ENCODE data around the gene PRL.

The PRL gene

DNA sequence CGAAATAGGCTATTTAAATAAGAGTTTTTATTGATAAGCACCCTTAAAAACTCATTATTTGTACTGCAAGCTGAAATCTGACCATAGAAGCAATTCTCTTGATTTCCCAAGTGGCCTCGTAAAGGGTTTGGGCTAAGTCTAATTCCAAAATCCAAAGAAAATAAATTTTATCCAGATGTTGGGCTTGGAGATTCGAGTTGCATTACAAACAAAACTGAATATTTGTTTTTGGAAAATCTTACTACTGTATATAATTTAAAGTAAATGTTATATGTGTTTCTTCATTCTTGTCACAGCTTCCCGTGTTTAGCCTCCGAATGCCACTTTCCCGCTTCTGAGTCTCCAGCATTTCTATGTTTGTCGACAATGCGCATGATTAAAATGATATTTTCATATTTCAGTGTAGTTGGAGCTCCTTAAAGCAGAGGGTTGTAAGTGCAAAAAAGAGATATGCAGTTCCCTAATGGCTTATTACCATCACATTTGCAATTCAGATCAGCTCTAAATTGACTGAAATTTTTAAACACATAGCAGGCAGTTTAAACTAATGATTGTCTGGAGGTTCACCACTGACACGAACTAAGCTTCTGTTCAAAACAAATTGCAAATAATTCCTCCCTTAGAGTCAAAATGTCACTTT lies 47.0 kb downstream of the PRL start:
- no peaks in the 10 kb centered on the region for H3K9me3 ChIP-seq (ENCODE audit: low read length)
- no peak overlapping the region for H3K9ac ChIP-seq (ENCODE audit: low read length)
- no peaks in the 10 kb centered on the region for H3K27me3 ChIP-seq (ENCODE audit: control insufficient read depth in 1 of 2, insufficient read depth in 2 of 2, low read length in 2 of 2)
- H3K27ac ChIP-seq (ENCODE audit: low read depth, low read length): no peak overlapping the region
- no peak overlapping the region for H3K4me3 ChIP-seq (ENCODE audit: low read depth in 1 of 2, low read length in 2 of 2)
- peaks cover 4% of the 10 kb centered on the region for H3K4me1 ChIP-seq (ENCODE audit: insufficient read depth, low read length)
- no peaks in the 10 kb centered on the region for H3K36me3 ChIP-seq (ENCODE audit: insufficient read depth, low read length)

DNA sequence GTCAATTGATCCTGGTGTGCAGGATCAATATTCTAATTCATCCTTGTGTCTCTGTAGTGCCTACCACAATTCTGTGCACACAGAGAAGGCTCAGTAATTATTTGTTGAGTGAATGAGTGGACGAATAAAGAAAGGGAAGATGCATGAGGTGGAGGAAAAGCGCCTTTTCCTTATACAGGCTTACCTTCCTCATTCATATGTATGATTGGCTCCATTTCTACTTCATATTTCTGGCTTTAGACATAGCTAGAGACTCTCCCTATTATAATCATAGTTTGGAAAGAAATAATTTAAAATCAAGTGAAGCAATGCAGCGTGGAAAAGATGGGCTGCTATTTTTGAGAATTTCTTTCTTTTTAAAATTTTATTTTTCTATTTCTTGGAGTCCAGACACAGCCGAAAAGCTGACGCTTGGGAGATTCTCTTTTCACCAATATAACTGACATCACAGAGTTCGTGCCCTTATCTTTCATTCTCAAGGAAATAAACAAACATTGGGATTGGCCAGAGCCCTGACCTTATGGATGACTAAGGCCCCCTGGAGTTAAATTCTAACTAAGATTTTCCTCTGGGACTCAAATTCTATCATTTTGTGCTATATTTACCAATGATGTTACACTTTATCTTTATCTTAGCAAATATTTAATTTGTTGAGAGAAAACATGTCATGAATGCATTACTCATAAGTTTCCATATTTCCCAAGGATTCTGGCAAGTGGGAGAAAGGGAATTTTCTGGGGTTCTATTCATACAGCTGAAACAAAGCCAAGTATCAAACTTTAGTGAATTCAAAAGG lies 48.1 kb downstream of the PRL start:
- Histone ChIP-seq H3K27me3 (ENCODE audit: control insufficient read depth in 1 of 2, insufficient read depth in 2 of 2, low read length in 2 of 2) (no peaks in the 10 kb centered on the region), H3K4me1 (ENCODE audit: insufficient read depth, low read length) (no peaks in the 10 kb centered on the region), H3K36me3 (ENCODE audit: insufficient read depth, low read length) (no peaks in the 10 kb centered on the region), H3K27ac (ENCODE audit: low read depth, low read length) (no peak overlapping the region), H3K9ac (ENCODE audit: low read length) (no peak overlapping the region), H3K9me3 (ENCODE audit: low read length) (no peaks in the 10 kb centered on the region), H3K4me3 (ENCODE audit: low read depth in 1 of 2, low read length in 2 of 2) (no peak overlapping the region)

DNA sequence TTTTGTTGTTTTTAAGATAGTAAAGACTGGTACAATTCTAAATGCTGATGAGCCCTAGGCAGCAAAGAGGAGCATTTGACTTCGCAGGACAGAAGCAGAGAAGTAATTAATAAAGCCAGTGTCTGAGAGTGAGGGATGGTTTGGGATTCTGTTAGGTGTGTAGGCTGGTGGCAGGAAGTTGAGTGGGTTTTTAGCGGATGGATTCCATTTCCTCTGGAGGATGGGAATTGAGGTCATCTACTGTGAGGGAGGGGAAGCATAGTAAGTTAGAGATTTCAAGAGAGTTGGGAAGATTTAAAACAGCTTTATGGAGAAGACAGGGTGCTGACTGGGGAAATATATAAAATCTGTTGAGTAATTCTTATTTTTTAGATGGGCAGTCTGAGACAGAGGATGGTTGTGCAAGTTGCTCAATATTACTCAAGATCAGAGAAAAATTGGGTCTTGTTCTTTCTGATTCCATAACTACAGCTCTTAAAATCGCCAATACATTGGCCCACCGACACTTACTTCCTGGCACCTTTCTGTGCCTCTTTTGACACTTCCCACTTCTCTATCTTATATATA lies 48.8 kb downstream of the PRL start:
- no peaks in the 10 kb centered on the region for H3K27me3 ChIP-seq (ENCODE audit: control insufficient read depth in 1 of 2, insufficient read depth in 2 of 2, low read length in 2 of 2)
- no peak overlapping the region for H3K4me3 ChIP-seq (ENCODE audit: low read depth in 1 of 2, low read length in 2 of 2)
- no peak overlapping the region for H3K27ac ChIP-seq (ENCODE audit: low read depth, low read length)

DNA sequence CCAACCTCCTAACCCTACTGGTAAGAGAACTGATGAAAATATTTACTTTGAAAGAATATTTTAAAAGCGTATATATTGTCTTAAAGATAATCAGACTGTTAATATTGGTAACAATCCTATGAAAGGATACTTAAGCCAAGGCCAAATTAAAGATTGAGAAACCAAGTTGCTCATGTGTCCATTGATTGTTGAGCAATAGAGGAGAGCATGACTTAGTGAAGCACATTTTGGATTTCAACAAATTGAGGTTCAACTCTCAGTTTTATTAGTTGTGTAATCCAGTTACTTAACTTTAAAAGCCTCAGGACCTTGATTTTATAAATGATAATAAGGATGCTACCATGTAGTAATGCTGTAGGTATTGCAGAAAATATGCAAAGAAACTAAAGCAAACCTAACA lies 56.8 kb downstream of the PRL start:
- Histone ChIP-seq H3K4me3 (ENCODE audit: low read depth in 1 of 2, low read length in 2 of 2) (no peak overlapping the region), H3K9me3 (ENCODE audit: low read length) (no peaks in the 10 kb centered on the region), H3K27me3 (ENCODE audit: control insufficient read depth in 1 of 2, insufficient read depth in 2 of 2, low read length in 2 of 2) (no peaks in the 10 kb centered on the region), H3K4me1 (ENCODE audit: insufficient read depth, low read length) (no peaks in the 10 kb centered on the region), H3K36me3 (ENCODE audit: insufficient read depth, low read length) (no peaks in the 10 kb centered on the region), H3K27ac (ENCODE audit: low read depth, low read length) (no peak overlapping the region), H3K9ac (ENCODE audit: low read length) (no peak overlapping the region)

More for the DNA sequence above, 48.8 kb downstream of the PRL start:
- Histone ChIP-seq H3K9me3 (ENCODE audit: low read length) (no peaks in the 10 kb centered on the region), H3K36me3 (ENCODE audit: insufficient read depth, low read length) (no peaks in the 10 kb centered on the region), H3K9ac (ENCODE audit: low read length) (no peak overlapping the region), H3K4me1 (ENCODE audit: insufficient read depth, low read length) (no peaks in the 10 kb centered on the region)

DNA sequence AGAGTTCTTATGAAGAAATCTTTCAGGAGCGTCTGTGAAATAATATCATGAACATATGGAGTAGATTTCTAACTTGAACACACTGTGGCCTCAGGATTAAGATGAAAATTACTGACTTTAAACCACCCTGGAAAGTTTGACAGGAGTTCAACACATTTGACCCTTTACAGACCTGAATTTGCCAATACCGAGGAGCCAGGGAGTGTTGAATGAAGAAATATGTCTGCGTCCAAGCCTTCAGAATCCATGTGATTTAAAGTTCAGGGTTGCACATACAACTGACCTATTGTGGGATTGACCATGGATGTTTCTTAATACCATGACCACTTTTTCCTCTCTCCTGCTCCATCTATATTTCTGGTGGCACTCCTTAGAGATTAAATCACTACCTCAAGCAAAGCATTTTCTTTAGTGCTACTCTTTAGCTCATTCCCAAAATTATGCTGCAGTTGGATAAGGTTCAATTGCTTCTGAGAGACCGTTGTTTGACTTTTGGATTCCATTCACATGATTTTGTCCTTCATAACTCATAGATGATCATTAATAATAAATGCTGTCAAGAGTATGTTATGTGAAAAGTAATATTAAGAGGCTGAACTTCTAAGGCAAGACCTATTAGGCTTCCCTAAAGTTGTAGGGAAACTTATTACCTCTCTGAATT lies 57.4 kb downstream of the PRL start:
- Histone ChIP-seq H3K36me3 (ENCODE audit: insufficient read depth, low read length) (no peaks in the 10 kb centered on the region), H3K27ac (ENCODE audit: low read depth, low read length) (no peak overlapping the region), H3K27me3 (ENCODE audit: control insufficient read depth in 1 of 2, insufficient read depth in 2 of 2, low read length in 2 of 2) (no peaks in the 10 kb centered on the region), H3K9me3 (ENCODE audit: low read length) (no peaks in the 10 kb centered on the region), H3K9ac (ENCODE audit: low read length) (no peak overlapping the region), H3K4me3 (ENCODE audit: low read depth in 1 of 2, low read length in 2 of 2) (no peak overlapping the region), H3K4me1 (ENCODE audit: insufficient read depth, low read length) (no peaks in the 10 kb centered on the region)

DNA sequence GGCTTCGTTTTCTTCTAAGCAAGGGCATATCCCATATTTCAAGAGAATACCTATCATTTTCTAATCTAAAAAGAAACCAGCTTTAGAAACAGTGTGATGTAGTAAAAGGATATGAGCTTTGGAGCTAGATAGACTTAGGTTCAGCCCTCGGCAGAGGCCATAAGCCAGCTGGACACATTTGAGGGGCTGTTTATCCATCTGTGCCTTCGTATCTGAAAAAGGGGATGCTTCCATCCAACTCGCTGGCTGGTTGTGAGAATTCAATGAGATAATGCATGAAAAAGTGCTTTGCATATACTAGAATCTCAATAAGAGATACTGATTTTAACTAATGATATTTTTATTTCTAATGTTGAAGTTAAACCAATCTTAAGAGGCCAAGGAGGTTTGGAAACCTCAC lies 58.0 kb downstream of the PRL start:
- H3K27ac ChIP-seq (ENCODE audit: low read depth, low read length): no peak overlapping the region
- no peaks in the 10 kb centered on the region for H3K36me3 ChIP-seq (ENCODE audit: insufficient read depth, low read length)
- no peaks in the 10 kb centered on the region for H3K4me1 ChIP-seq (ENCODE audit: insufficient read depth, low read length)
- no peak overlapping the region for H3K9ac ChIP-seq (ENCODE audit: low read length)
- no peaks in the 10 kb centered on the region for H3K27me3 ChIP-seq (ENCODE audit: control insufficient read depth in 1 of 2, insufficient read depth in 2 of 2, low read length in 2 of 2)
- no peaks in the 10 kb centered on the region for H3K9me3 ChIP-seq (ENCODE audit: low read length)
- H3K4me3 ChIP-seq (ENCODE audit: low read depth in 1 of 2, low read length in 2 of 2): no peak overlapping the region

DNA sequence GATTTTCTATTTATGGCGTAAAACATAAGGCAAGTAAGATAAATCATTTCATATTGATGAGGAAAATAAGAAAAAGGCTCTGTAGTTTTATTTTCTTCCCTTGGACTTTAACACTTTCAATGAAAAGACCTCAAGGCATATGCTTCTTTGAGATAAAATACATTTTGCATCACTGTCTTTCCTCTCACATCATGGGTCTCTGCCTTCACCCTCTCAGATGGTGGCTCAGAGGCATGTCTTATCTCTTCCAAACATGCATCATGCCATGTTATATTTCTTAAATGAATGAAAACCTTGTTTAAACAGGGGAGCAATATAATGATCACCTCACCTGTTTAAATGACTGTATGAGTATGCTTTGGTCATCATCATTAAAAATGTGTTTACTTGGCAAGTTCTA lies 59.3 kb downstream of the PRL start:
- Histone ChIP-seq H3K27ac (ENCODE audit: low read depth, low read length) (no peak overlapping the region), H3K36me3 (ENCODE audit: insufficient read depth, low read length) (no peaks in the 10 kb centered on the region), H3K4me3 (ENCODE audit: low read depth in 1 of 2, low read length in 2 of 2) (no peak overlapping the region), H3K4me1 (ENCODE audit: insufficient read depth, low read length) (no peaks in the 10 kb centered on the region), H3K9ac (ENCODE audit: low read length) (no peak overlapping the region), H3K27me3 (ENCODE audit: control insufficient read depth in 1 of 2, insufficient read depth in 2 of 2, low read length in 2 of 2) (no peaks in the 10 kb centered on the region), H3K9me3 (ENCODE audit: low read length) (no peaks in the 10 kb centered on the region)
